HG03457 (cell line): Measurements from ENCODE around the gene PI4KA.

ENCODE experiments used
- ATAC-seq: cut with Tn5 transposase; IDR thresholded peaks from one replicate; pipeline ENCODE4 v1.9.1; 2021; ENCODE audit warnings: moderate number of reproducible peaks; ENCODE audit not compliant: unreplicated experiment

Gene PI4KA

GRCh38 chr22:20794650-20795413 is 63.8 kb downstream of the PI4KA start:
- ATAC-seq, result no peak

GRCh38 chr22:20793748-20794649 is 64.6 kb downstream of the PI4KA start:
- no peak for ATAC-seq

- ATAC-seq, result no peak
Measured at GRCh38 chr22:20792966-20793728, 65.5 kb downstream of the PI4KA start.

DNA sequence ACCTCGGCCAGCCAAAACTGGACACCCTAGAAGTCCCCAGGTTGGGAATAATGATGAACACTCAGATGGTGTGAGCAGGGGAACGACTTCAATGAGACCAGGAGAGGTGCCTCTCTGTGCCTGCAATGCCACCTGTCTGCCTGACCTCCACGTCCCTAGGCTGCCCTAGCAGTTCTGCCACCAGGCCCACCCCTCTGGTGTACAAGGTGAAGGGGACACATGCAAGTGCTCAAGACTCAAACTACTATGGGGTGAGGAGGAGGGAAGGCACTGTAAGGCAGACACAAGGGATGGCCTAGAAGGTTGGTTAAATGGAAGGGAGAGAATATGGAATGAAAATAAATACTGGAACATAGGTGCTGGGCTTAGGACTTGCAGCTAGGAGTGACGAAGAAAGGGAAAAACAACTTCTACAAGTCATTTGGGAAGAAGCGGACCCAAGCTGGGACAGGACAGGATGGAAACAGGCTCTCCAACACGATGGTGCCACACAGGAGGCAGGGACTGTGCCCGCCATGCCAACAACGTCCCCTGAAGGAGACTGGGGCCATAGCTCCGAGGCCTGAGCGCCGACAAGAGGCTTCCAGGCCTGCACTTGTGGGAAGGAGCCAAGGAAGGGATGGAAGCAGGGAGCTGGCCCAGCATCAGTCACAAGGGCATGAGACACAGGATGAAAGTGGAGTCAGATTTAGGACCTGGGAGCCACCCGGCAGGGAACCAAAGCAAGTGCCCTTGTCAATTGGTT is 66.2 kb downstream of the PI4KA start:
- ATAC-seq, result no peak

GRCh38 chr22:20788627-20789344 is 69.8 kb downstream of the PI4KA start:
- ATAC-seq, result no peak

- no peak for ATAC-seq
Measured at GRCh38 chr22:20787746-20788626, 70.6 kb downstream of the PI4KA start.

DNA sequence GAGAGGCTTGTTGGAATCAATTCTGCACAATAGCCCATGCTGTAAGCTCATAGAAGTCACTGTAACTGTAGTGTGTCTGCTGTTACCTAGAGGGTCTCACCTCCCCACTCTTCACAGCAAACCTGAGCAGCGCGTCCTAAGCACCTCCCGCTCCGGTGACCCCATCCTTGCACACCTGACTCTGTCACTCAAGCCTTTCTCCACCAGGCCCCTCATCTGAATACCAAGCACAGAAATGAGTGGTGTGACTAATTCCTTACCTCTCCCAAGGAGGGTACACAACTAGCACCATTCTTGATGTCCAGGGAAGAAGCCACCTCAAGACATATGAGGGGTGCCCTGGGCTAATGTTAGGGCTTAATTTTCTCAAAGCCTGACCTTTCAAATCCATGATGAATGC is 71.4 kb downstream of the PI4KA start:
- ATAC-seq, result no peak

- no peak for ATAC-seq
Measured at GRCh38 chr22:20786536-20786979, 72.1 kb downstream of the PI4KA start.

DNA sequence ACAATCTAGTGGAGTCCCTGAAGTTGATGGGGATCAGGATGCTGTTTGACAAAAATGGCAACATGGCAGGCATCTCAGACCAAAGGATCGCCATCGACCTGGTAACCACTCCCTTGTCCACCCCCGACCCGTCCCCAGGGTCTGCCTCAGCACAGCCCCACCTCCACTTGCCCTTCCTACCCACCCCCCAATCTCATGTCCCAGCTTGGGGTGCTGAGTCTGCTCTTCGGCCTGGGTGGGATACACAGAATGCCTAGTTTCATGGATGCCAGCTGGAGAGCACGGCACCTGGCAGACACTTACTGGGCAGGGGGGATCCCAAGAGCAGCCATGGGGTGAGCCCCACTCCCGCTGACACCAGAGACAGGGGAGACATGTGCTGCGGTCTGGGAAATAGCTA is 72.6 kb downstream of the PI4KA start:
- no peak for ATAC-seq

DNA sequence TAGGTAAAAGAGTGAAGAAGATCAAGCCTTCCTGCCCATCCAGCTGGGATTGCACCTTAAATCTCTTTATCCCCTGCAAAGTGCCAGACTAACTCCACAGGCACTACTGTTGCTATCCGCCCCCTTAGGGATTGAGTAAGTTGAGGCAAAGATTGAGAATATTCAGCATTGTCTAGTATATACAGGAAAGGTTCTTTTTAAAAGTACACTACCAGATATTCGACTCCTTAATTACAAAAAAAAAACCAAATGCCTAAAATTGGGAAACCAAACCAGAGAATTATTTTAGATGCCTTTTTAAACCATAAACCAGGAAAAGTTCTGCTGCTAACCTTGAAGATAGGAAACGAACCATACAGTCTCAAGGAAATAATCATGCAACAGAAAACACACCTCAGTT is 73.2 kb downstream of the PI4KA start:
- no peak for ATAC-seq

DNA sequence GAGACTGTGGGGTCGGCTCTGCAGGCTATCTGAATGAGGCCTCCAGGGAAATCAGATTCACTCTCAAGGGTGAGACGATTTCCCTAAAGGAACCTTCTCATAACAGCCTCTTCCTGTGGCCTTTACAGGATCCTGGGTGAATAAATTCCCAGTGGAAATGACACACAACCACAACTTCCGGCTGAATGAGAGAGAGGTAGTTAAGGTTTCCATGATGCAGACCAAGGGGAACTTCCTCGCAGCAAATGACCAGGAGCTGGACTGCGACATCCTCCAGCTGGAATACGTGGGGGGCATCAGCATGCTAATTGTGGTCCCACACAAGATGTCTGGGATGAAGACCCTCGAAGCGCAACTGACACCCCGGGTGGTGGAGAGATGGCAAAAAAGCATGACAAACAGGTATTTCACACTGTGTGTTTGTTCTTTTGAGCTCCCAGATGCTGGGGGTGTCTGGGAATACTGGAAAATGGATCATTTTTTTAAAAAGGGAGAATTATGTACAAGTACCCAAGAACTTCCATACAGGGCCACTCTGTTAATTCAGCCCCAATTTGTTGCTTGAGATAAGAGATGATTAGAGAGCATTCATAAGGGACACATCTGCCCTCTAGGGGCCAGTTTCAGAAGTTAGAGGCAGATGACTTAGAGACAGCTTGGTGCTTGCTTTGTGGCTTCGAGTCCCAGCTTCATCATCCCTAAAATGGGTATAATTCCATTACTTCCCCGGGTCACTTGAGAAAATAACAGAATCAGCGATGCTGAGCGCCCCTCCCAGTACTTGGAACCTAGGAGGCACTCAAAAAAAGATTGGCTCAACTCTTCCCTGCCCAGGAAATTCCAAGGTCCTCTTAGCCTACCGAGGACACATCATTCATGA is 74.5 kb downstream of the PI4KA start:
- ATAC-seq, result no peak

GRCh38 chr22:20783300-20783673 is 75.3 kb downstream of the PI4KA start:
- ATAC-seq, result no peak

DNA sequence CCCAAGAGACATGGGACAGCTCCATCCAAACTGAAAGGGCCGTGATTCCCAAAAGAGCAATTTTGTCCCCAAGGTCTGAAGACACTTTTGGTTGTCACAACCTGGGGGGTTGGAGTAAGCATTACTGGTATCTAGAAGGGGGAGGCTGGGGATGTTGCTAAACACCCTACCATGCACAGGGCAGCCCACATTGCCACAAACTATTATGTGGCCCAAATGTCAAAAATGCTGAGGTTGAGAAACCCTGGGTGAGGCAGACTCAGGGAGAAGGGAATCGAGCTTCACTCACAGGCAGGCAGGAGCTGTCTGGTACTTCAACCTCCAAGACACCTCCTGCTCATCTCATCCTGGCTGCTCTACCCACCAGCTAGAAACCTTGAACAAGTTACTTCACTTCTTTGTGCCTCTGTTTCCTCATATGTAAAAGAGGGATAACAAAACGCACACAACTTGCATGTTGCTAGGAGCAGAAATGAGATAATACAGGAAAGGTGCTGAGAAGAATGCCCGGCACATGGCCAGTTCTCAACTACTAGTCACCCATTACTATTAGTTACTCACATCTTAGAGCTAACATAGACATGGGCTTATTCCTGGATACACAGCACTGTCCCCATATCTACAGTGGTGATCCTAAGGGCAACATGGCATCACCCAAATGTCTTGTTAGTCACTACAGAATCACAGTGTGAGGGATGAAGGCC is 75.9 kb downstream of the PI4KA start:
- no peak for ATAC-seq

DNA sequence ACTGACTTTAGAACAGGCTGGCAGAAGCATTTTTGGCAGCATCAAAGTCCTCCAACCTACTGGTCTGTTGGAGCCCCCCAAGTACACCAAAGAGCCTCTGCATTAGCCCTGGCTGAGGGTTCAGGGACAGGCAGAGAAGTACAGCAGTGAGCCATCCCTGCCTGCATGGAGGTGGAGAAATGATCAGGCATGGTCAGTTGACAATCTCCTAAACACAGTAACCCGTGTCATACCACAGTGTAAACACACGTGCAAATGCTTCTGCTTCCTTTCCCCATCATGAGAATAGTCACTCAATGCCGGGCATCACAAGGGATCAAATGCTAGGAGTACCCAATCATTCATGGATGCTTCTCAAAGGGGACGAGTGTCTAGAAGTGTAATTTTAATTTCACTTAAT is 76.5 kb downstream of the PI4KA start:
- ATAC-seq, result no peak

DNA sequence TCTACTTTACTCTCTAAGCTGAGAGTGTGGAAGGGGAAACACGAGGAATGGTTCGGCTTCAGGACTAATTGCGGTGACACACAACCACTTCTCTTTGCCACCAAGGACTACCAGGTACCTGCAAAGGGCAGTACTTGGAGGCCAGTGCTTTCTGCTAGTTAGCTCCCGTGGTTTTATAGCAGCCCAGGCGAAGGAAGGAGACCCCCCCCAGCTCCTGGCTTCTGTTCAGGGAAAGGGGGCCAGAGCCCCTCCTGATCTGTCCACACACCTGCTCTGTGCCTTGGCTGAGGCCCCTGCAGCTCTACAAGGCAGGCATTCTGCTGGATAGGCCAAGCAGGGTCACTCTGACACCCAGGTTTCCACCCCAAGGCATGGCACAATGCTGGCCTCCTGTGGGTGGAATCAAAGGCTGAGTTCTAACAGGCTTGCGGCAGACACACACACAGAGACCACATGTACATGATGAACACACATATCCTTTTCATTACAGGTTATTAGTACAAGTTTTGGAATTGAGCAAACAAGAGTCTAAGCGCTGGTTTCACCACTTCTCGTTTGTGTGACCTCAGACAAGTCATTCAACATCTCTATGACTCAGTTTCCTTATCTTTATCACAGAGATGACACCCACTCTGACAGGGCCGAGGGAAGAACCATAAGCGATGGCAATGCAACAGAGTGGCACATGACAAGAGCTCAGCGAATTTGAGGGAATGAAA is 77.2 kb downstream of the PI4KA start:
- ATAC-seq, result no peak

DNA sequence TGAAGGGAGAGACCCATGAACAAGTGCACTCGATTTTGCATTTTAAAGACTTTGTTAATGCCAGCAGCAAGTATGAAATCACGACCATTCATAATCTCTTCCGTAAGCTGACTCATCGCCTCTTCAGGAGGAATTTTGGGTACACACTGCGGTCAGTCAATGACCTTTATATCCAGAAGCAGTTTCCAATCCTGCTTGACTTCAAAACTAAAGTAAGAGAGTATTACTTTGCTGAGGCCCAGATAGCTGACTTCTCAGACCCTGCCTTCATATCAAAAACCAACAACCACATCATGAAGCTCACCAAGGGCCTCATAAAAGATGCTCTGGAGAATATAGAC is 78.8 kb downstream of the PI4KA start:
- ATAC-seq, result no peak
